Adrenal gland (tissue), 12 donors: ENCODE measurements around the gene FRMD5. TPM values are rescaled to one million over a fixed set of nuclear protein-coding genes. Genes with fewer than 3 reads are reported as not detected.
A peak's percentile ranks its signal among the peaks of the same experiment; 100 is the strongest.

Experiments
- DNase-seq, 7 donors: peaks; one replicate each; pipeline ENCODE4 v3.0.0-alpha.2; 2019 to 2020
- H3K27ac ChIP-seq, 5 donors: fragments of 200-600 bp; sonication (generic) in 4 of 5; 1 replicate in 3 of 5; 2 replicates in 2 of 5; pipeline versions ENCODE4 v1.5.1 to v1.8.0; 2016 to 2020; ENCODE audit warnings: mild to moderate bottlenecking in 1 of 5
- H3K27me3 ChIP-seq: fragments of 200-600 bp; 2 replicates; pipeline ENCODE4 v1.8.0; 2021
- H3K36me3 ChIP-seq, 2 donors: fragments of 200-600 bp; replicated peaks in 1 of 2; 1 replicate in 1 of 2; 2 replicates in 1 of 2; pipeline versions ENCODE4 v1.5.1 to v1.8.0; 2018 to 2022
- H3K4me1 ChIP-seq, 2 donors: fragments of 200-600 bp; replicated peaks in 1 of 2; 1 replicate in 1 of 2; 2 replicates in 1 of 2; pipeline versions ENCODE4 v1.5.1 to v1.8.0; 2018 to 2021
- H3K4me3 ChIP-seq, 4 donors: fragments of 200-600 bp; sonication (generic) in 3 of 4; one replicate each; pipeline ENCODE4 v1.5.1; 2016 to 2018
- H3K9me3 ChIP-seq, 3 donors: fragments of 200-600 bp; sonication (generic) in 1 of 3; replicated peaks in 1 of 3; 1 replicate in 2 of 3; 2 replicates in 1 of 3; pipeline versions ENCODE4 v1.5.1 to v1.8.0; 2016 to 2021
- CTCF ChIP-seq, 6 experiments: fragments of 450-650 bp in 4 of 6; fragments of 200-600 bp in 2 of 6; sonication (generic) in 1 of 6; IDR thresholded peaks; 1 replicate in 5 of 6; 2 replicates in 1 of 6; pipeline versions ENCODE4 v1.5.1 to v1.8.0; 2016 to 2021; ENCODE audit warnings: antibody characterized with exemption in 6 of 6, mild to moderate bottlenecking in 2 of 6, moderate library complexity in 1 of 6
- POLR2A ChIP-seq, 2 donors: fragments of 450-650 bp; IDR thresholded peaks; one replicate each; pipeline ENCODE4 v1.6.1; 2017; ENCODE audit warnings: antibody characterized with exemption in 2 of 2, mild to moderate bottlenecking in 2 of 2, moderate library complexity in 1 of 2
- WGBS, 4 donors: extraction: QIAGEN DNeasy Blood & Tissue Kit in 2 of 4; methylation state at CpG; one replicate each; pipeline versions ENCODE4 v1.1.5 to v1.1.7; 2013 to 2017; 5-methylcytosine and 5-hydroxymethylcytosine counted together
- intact Hi-C, 2 donors: fragments of 100-400 bp; cut with DNase I; formaldehyde crosslinking; loops; one replicate each; pipeline versions ENCODE4 v1.14.1 to v1.15.0; 2022 to 2023
- polyA plus RNA-seq, 3 donors: library from polyadenylated mRNA; stranded (reverse); fragments of 200-250 nt in 2 of 3; fragments of 350-450 nt in 1 of 3; fragmentation: Illumina TruSeq in 1 of 3; extraction: RNeasy Lipid Tissue Mini Kit (QIAGEN cat#74804) in 1 of 3; gene quantifications; one replicate each; pipeline ENCODE4 v1.2.3, GENCODE V29; 2013 to 2014
- total RNA-seq, 9 donors: library from RNA; depleted of rRNA in 4 of 9; stranded (reverse); fragments of >200 nt in 4 of 9; fragments of 120-200 nt in 1 of 9; fragmentation: NEBNext Ultra II Directional in 1 of 9; extraction: Animal tissue kit (Norgen Biotek cat#: 25700) in 1 of 9; gene quantifications; one replicate each; pipeline versions ENCODE4 v1.1.0 to v1.2.4, GENCODE V29; 2013 to 2023
- donor health status: healthy with polysubstance abuse.
- donor health status: Bipolar disorder and iron deficiency.
- donor health status: DM: yes; HTN: yes; CAD: no.
- donor health status: DM: no; HTN: no; CAD: no.
- donor health status: DM: no; HTN: no; CAD: no.
- donor health status: DM: yes; HTN: yes; CAD: no.

FRMD5 gene
- total and polyA plus RNA-seq, 12 donors, result 2.9 to 53.8 (median 12.1) TPM

GRCh38 chr15:43941555-43941954 is 253.5 kb downstream of the FRMD5 start:
- Histone ChIP-seq H3K4me3 (no peak overlapping the region), H3K27me3 (no peaks in the 10 kb centered on the region), H3K4me1 (no peaks in the 10 kb centered on the region), H3K36me3 (no peaks in the 10 kb centered on the region), H3K27ac (no peak overlapping the region), H3K9me3 (no peaks in the 10 kb centered on the region)
- no peak for TF ChIP-seq POLR2A (IDR thresholded peaks at IDR 0.05)
- intact Hi-C loops, result no loop called here
- WGBS, 4 donors, result 74 to 87% (median 82%) methylated on average over 3 of the region's 3 CpGs
- DNase-seq, result no peak

DNA sequence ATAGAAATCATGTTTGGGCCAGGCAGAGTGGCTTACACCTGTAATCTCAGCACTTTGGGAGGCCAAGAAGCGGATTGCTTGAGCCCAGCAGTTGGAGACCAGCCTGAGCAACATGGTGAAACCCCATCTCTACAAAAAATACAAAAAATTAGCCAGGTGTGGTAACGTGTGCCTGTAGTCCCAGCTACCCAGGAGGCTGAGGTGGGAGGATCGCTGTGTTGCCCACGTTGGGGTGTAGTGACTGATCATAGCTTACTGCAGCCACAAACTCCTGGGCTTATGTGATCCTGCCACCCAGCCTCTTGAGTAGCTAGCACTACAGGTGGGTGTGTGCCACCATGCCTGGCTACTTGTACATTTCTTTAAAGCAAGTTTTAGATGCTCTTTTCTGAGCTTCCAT is 254.0 kb downstream of the FRMD5 start:
- Histone ChIP-seq H3K4me1 (no peaks in the 10 kb centered on the region), H3K27ac (no peak overlapping the region), H3K9me3 (no peaks in the 10 kb centered on the region), H3K4me3 (no peak overlapping the region), H3K36me3 (no peaks in the 10 kb centered on the region), H3K27me3 (no peaks in the 10 kb centered on the region)
- no peak for DNase-seq
- TF ChIP-seq POLR2A (IDR thresholded peaks at IDR 0.05) (no peak), CTCF (IDR thresholded peaks at IDR 0.05) (no peak)
- intact Hi-C loops, result no loop called here
- WGBS, 4 donors, result 86 to 90% (median 89%) methylated on average over 4 of the region's 4 CpGs

DNA sequence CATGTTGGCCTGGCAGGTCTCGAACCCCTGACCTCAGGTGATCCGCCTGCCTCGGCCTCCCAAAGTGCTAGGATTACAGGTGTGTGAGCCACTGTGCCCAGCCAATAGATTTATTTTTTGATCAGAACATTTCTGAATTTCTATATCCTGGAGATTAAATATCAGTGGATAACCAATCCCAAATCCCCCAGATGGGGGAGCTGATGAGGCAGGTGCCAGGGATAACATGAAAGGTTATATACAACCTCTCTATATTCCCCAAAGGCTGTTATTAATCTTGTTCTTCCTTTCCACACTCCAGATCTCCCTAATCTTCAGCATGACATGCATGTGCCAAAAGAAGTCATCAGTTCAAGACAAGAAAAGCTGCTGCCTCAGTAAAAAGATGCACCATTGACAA is 256.0 kb downstream of the FRMD5 start:
- H3K4me1 ChIP-seq, result no peaks in the 10 kb centered on the region
- TF ChIP-seq CTCF (IDR thresholded peaks at IDR 0.05), result peak in 3 of 6 experiments; percentile 21 to 28 (median 21)
- TF ChIP-seq POLR2A (IDR thresholded peaks at IDR 0.05), result no peak
- DNase-seq, result peak in 1 of 7 donors; percentile 36
- 70 to 82% (median 79%) methylated on average over 3 of the region's 3 CpGs for WGBS, 4 donors
- no peaks in the 10 kb centered on the region for H3K9me3 ChIP-seq
- H3K27me3 ChIP-seq, result no peaks in the 10 kb centered on the region
- no peak overlapping the region for H3K4me3 ChIP-seq
- no peak overlapping the region for H3K27ac ChIP-seq
- intact Hi-C loops, result no loop called here
- H3K36me3 ChIP-seq, result no peaks in the 10 kb centered on the region

GRCh38 chr15:43934480-43934879 is 260.6 kb downstream of the FRMD5 start:
- H3K4me3 ChIP-seq, result no peak overlapping the region
- H3K4me1 ChIP-seq, result no peaks in the 10 kb centered on the region
- intact Hi-C loops, result no loop called here
- H3K27me3 ChIP-seq, result no peaks in the 10 kb centered on the region
- H3K27ac ChIP-seq, result no peak overlapping the region
- no peak for DNase-seq
- TF ChIP-seq CTCF (IDR thresholded peaks at IDR 0.05) (no peak), POLR2A (IDR thresholded peaks at IDR 0.05) (no peak)
- H3K9me3 ChIP-seq, result no peaks in the 10 kb centered on the region
- H3K36me3 ChIP-seq, result no peaks in the 10 kb centered on the region
- 85 to 94% (median 91%) methylated on average over 6 of the region's 6 CpGs for WGBS, 4 donors

- intact Hi-C loops, result no loop called here
- 58 to 75% (median 66%) methylated on average over 3 of the region's 3 CpGs for WGBS, 4 donors
- no peaks in the 10 kb centered on the region for H3K27me3 ChIP-seq
- no peaks in the 10 kb centered on the region for H3K9me3 ChIP-seq
- no peak for DNase-seq
- no peak for TF ChIP-seq CTCF (IDR thresholded peaks at IDR 0.05)
- TF ChIP-seq POLR2A (IDR thresholded peaks at IDR 0.05), result no peak
- H3K27ac ChIP-seq, result no peak overlapping the region
- H3K4me1 ChIP-seq, result no peaks in the 10 kb centered on the region
- H3K36me3 ChIP-seq, result no peaks in the 10 kb centered on the region
- H3K4me3 ChIP-seq, result no peak overlapping the region
Observed at GRCh38 chr15:43932907-43933306, 262.2 kb downstream of the FRMD5 start.
